HG02623 (cell line): ENCODE results near the gene SFSWAP.
"Not testable (repeated sequence)": the region's sequence is repeated elsewhere in the genome, so short reads cannot be mapped to it uniquely, and the experiment has no call there.

ENCODE experiments used
- ATAC-seq: cut with Tn5 transposase; IDR thresholded peaks from one replicate; pipeline ENCODE4 v1.9.1; 2021; ENCODE audit warnings: moderate library complexity; ENCODE audit not compliant: unreplicated experiment

The SFSWAP gene

GRCh38 chr12:131756441-131756840 is 45.6 kb downstream of the SFSWAP start:
- no peak for ATAC-seq

GRCh38 chr12:131757111-131757510 is 46.2 kb downstream of the SFSWAP start:
- ATAC-seq, result no peak

- ATAC-seq, result no peak
These were observed 47.3 kb downstream of the SFSWAP start for GRCh38 chr12:131758016-131758739.

GRCh38 chr12:131759176-131759575 is 48.3 kb downstream of the SFSWAP start:
- no peak for ATAC-seq

- no peak for ATAC-seq
These were observed 50.7 kb downstream of the SFSWAP start for GRCh38 chr12:131761638-131762037.

- no peak for ATAC-seq
These were observed 53.8 kb downstream of the SFSWAP start for GRCh38 chr12:131764738-131765137.

GRCh38 chr12:131765961-131766360 is 55.1 kb downstream of the SFSWAP start:
- no peak for ATAC-seq

GRCh38 chr12:131766382-131767107 is 55.7 kb downstream of the SFSWAP start:
- no peak for ATAC-seq

GRCh38 chr12:131770120-131770519 is 59.2 kb downstream of the SFSWAP start:
- no peak for ATAC-seq

GRCh38 chr12:131771965-131772364 is 61.1 kb downstream of the SFSWAP start:
- ATAC-seq, result no peak

- ATAC-seq, result peak; percentile 65
These were observed 62.8 kb downstream of the SFSWAP start for GRCh38 chr12:131773582-131774221.

- ATAC-seq, result no peak
These were observed 63.9 kb downstream of the SFSWAP start for GRCh38 chr12:131774576-131775391.

GRCh38 chr12:131775392-131776236 is 64.7 kb downstream of the SFSWAP start:
- no peak for ATAC-seq

- ATAC-seq, result no peak
These were observed 65.5 kb downstream of the SFSWAP start for GRCh38 chr12:131776237-131776889.

- ATAC-seq, result not testable (repeated sequence)
These were observed 66.4 kb downstream of the SFSWAP start for GRCh38 chr12:131777269-131777668.

GRCh38 chr12:131779027-131779426 is 68.1 kb downstream of the SFSWAP start:
- ATAC-seq, result no peak

GRCh38 chr12:131782061-131782460 is 71.2 kb downstream of the SFSWAP start:
- no peak for ATAC-seq

GRCh38 chr12:131783915-131784541 is 73.1 kb downstream of the SFSWAP start:
- no peak for ATAC-seq
